Right cardiac atrium (tissue), 5 donors: Measurements from ENCODE around the gene SRRM2. TPM values are rescaled to one million over a fixed set of nuclear protein-coding genes. Genes with fewer than 3 reads are reported as not detected.
A peak's percentile ranks its signal among the peaks of the same experiment; 100 is the strongest.

Experiments used
- ATAC-seq, 2 donors: fragments of 200-7000 bp; cut with Tn5 transposase; one replicate each; pipeline versions ENCODE4 v1.8.0 to v1.9.1; 2020; ENCODE audit warnings: moderate library complexity in 2 of 2, mild to moderate bottlenecking in 1 of 2
- DNase-seq, 3 donors: peaks; one replicate each; pipeline ENCODE4 v3.0.0-alpha.2; 2020
- H3K27ac ChIP-seq: one replicate; pipeline ENCODE4 v1.5.1; 2013; ENCODE audit warnings: mild to moderate bottlenecking, low read length, control low read depth, moderate library complexity
- H3K27me3 ChIP-seq: one replicate; pipeline ENCODE4 v1.6.1; 2013; ENCODE audit not compliant: control insufficient read depth, insufficient read depth
- H3K4me1 ChIP-seq: one replicate; pipeline ENCODE4 v1.6.1; 2013; ENCODE audit warnings: low read length; ENCODE audit not compliant: control insufficient read depth, insufficient read depth
- H3K4me3 ChIP-seq: one replicate; pipeline ENCODE4 v1.5.1; 2013; ENCODE audit warnings: low read length, control low read depth
- H3K9me3 ChIP-seq: one replicate; pipeline ENCODE4 v1.6.1; 2013; ENCODE audit warnings: low read length; ENCODE audit not compliant: control insufficient read depth
- WGBS: extraction: QIAGEN DNeasy Blood & Tissue Kit; methylation state at CpG from one replicate; pipeline ENCODE4 v1.1.7; 2013; 5-methylcytosine and 5-hydroxymethylcytosine counted together
- intact Hi-C, 4 donors: fragments of 100-400 bp; cut with DNase I; formaldehyde crosslinking; loops; one replicate each; pipeline versions ENCODE4 v1.11.0 to v1.14.0; 2022 to 2023
- long read RNA-seq, 4 donors: library from polyadenylated mRNA; unstranded; transcript quantifications; one replicate each; pipeline ENCODE4 v2.0.0, GENCODE V29; 2020 to 2021
- polyA plus RNA-seq: library from polyadenylated mRNA; stranded (reverse); fragments of 200-250 nt; gene quantifications from one replicate; pipeline ENCODE4 v1.2.3, GENCODE V29; 2013
- total RNA-seq, 4 donors: library from RNA; stranded (reverse); fragmentation: NEBNext Ultra II Directional; extraction: Animal tissue kit (Norgen Biotek cat#: 25700); gene quantifications; one replicate each; pipeline ENCODE4 v1.2.1, GENCODE V29; 2021
- donor health status: healthy with polysubstance abuse.
- donor health status: DM: no; HTN: yes; CAD: no.
- donor health status: DM: no; HTN: no; CAD: no.
- donor health status: DM: no; HTN: yes; CAD: no; lungs with severe emphysema.
- donor health status: DM: yes; HTN: yes; CAD: no.

The SRRM2 gene
- total RNA-seq: 100 to 1,000 TPM; 299 to 352 (median 320) TPM
- polyA plus RNA-seq: 402 TPM
- long read RNA-seq, donor 1, transcript SRRM2-226 (4 exons, 461 nt): major isoform, 6 of 166 reads
- long read RNA-seq, donor 1, transcript SRRM2-218 (3 exons, 1,759 nt): minor isoform, 5 of 166 reads
- long read RNA-seq, donor 1, partial matches to known transcripts: 122 of 166 reads
- long read RNA-seq, donor 1, other reads (novel, unspliced or antisense): 26 of 166 reads
- long read RNA-seq, donor 2, partial matches to known transcripts: 19 of 32 reads
- long read RNA-seq, donor 2, other reads (novel, unspliced or antisense): 11 of 32 reads
- long read RNA-seq, donor 3, transcript SRRM2-218 (3 exons, 1,759 nt): major isoform, 10 of 48 reads
- long read RNA-seq, donor 3, partial matches to known transcripts: 17 of 48 reads
- long read RNA-seq, donor 3, other reads (novel, unspliced or antisense): 20 of 48 reads
- long read RNA-seq, donor 4, partial matches to known transcripts: 6 of 19 reads
- long read RNA-seq, donor 4, other reads (novel, unspliced or antisense): 10 of 19 reads

GRCh38 chr16:2752035-2752849 is at the start of gene SRRM2:
TSS of gene SRRM2 (plus strand) at chr16:2752638. CDS start at chr16:2756365, 3,727 bp downstream.
- Histone ChIP-seq H3K27me3 (no peaks in the 10 kb centered on the region), H3K9me3 (no peaks in the 10 kb centered on the region), H3K4me3 (peak within 1 kb of the TSS; percentile 90), H3K27ac (peak within 1 kb of the TSS; percentile 98), H3K4me1 (peaks cover 17% of the 10 kb centered on the region)
- peak; percentile 96 to 98 (median 98) for DNase-seq
- intact Hi-C loops: no loop called here
- under 1% methylated on average over 99 of the region's 99 CpGs for WGBS
- ATAC-seq: peak; percentile 94 to 96

DNA sequence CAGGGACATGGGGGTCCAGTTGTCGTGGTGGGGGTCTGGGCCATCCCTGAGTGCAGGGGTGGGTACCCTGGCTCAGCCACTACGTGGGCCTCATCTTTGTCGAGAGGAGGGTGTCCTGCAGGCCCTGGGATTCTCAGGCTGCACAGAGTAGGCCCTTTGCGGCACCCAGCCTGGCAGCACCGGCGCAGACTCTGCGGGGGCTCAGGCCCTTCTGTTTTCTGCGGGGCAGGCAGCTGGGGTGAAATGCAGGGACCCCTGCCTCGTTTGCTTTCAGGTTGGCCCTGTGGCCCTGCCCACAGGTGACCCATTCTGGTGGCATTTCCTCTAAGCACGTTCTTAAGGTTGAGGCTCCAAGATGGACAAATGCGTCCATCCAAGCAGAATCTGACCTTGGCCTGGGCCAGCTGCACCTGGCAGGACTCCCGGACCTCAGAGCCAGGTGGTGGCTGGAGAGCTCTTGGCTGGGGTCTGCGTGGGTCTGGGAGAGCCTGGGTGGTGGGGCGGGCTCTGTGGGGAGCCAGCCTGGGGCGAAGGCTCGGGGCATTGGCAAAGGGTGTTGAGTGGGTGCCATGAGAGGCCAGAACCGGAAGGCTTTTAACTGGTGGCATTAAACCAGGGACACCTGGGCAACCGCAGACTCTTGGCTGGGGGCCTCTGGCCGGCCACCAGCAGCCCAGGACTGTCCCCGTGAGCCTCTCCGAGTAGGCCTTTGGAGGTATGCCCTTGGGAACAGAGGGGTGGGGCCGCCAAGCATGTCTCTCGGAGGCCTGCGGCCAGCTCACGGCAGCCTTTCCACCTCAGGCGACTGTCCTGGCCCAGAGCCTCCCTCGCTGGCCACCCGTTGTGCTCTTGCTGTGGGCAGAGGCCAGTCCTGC is 49.3 kb upstream of the SRRM2 start:
- Histone ChIP-seq H3K9me3 (no peaks in the 10 kb centered on the region), H3K4me1 (no peaks in the 10 kb centered on the region), H3K27ac (no peak overlapping the region), H3K4me3 (no peak overlapping the region), H3K27me3 (no peaks in the 10 kb centered on the region)
- 80% methylated on average over 28 of the region's 28 CpGs for WGBS
- intact Hi-C loops: no loop called here
- ATAC-seq: peak; percentile 42 to 53
- peak in 2 of 3 donors; percentile 65 to 76 for DNase-seq

DNA sequence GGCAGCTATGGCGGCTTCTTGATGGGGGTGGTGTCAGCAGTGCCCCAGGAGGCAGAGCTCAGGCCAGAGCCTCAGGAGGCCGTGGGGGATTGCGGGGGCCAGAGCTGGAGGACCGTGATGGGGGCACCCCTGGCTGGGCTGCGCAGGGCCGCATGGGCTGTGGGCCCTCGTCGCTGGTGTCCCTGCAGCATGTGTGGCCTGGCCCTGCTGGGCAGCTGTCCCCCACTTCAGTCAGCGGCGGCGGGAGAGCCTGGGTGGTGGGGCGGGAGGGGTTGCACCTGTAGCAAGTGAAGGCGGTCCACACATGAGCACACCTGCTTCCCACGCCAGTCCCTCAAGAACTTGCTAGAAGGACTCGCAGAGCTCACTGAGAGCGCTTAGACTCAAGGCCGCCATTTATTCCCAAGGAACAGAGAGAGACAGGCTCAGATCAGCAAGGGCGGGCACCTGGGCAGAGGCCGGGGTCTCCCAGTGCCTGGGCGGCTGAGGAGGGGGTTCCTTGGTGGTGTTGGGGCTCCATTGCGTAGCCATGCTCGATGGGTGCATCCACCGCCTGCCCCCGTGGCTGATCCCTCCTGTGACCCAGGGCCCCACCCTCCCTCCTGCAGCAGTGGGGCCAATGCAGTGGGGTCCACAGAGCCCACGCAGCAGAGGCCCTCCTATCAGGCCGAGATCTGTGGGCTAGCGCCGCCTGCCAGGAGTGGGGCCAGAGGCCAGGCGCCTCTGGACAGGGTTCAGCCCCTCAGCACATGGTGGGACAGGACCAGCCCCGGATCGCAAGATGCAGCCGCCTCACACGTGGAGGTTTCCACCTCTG is 48.1 kb upstream of the SRRM2 start:
- 95% methylated on average over 33 of the region's 33 CpGs for WGBS
- no peaks in the 10 kb centered on the region for H3K9me3 ChIP-seq
- DNase-seq: peak in 2 of 3 donors; percentile 34 to 36
- no peak overlapping the region for H3K4me3 ChIP-seq
- H3K27me3 ChIP-seq: no peaks in the 10 kb centered on the region
- no peak for ATAC-seq
- H3K27ac ChIP-seq: no peak overlapping the region
- H3K4me1 ChIP-seq: no peaks in the 10 kb centered on the region
- intact Hi-C loops: no loop called here

GRCh38 chr16:2704983-2705275 is 47.5 kb upstream of the SRRM2 start:
- intact Hi-C loops: no loop called here
- H3K9me3 ChIP-seq: no peaks in the 10 kb centered on the region
- H3K4me3 ChIP-seq: no peak overlapping the region
- no peaks in the 10 kb centered on the region for H3K27me3 ChIP-seq
- DNase-seq: peak in 2 of 3 donors; percentile 33 to 37
- ATAC-seq: no peak
- WGBS: 91% methylated on average over 14 of the region's 14 CpGs
- H3K27ac ChIP-seq: no peak overlapping the region
- no peaks in the 10 kb centered on the region for H3K4me1 ChIP-seq

DNA sequence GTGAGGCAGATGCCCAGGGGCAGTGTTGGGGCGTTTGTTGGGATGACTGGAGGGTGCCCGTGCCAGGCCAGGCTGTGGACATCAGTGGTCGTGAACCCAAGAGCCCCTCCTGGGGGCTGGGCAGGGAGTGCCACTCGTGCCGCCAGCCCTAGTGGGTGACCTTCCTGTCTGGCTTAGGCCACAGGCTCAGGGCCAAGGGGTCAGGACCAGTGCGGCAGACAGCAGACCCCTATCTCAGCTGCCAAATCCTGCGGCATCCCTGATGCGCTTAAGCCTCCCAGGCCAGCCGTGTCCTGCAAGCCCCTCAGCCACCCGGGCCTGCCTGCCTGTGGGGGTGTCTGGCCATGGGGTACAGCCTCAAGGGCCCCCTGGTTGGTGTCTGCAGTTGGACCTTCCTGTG is 47.1 kb upstream of the SRRM2 start:
- H3K4me3 ChIP-seq: no peak overlapping the region
- intact Hi-C loops: no loop called here
- no peak for ATAC-seq

GRCh38 chr16:2706085-2706484 is 46.4 kb upstream of the SRRM2 start:
- WGBS: 93% methylated on average over 17 of the region's 17 CpGs
- Histone ChIP-seq H3K4me1 (no peaks in the 10 kb centered on the region), H3K4me3 (no peak overlapping the region), H3K27me3 (no peaks in the 10 kb centered on the region), H3K9me3 (no peaks in the 10 kb centered on the region), H3K27ac (no peak overlapping the region)
- no peak for ATAC-seq
- DNase-seq: peak in 2 of 3 donors; percentile 33 to 44
- intact Hi-C loops: no loop called here

More for the DNA sequence above, 47.1 kb upstream of the SRRM2 start:
- no peak overlapping the region for H3K27ac ChIP-seq
- H3K27me3 ChIP-seq: no peaks in the 10 kb centered on the region
- no peaks in the 10 kb centered on the region for H3K4me1 ChIP-seq
- 88% methylated on average over 10 of the region's 10 CpGs for WGBS
- H3K9me3 ChIP-seq: no peaks in the 10 kb centered on the region
- DNase-seq: peak in 2 of 3 donors; percentile 38 to 44

DNA sequence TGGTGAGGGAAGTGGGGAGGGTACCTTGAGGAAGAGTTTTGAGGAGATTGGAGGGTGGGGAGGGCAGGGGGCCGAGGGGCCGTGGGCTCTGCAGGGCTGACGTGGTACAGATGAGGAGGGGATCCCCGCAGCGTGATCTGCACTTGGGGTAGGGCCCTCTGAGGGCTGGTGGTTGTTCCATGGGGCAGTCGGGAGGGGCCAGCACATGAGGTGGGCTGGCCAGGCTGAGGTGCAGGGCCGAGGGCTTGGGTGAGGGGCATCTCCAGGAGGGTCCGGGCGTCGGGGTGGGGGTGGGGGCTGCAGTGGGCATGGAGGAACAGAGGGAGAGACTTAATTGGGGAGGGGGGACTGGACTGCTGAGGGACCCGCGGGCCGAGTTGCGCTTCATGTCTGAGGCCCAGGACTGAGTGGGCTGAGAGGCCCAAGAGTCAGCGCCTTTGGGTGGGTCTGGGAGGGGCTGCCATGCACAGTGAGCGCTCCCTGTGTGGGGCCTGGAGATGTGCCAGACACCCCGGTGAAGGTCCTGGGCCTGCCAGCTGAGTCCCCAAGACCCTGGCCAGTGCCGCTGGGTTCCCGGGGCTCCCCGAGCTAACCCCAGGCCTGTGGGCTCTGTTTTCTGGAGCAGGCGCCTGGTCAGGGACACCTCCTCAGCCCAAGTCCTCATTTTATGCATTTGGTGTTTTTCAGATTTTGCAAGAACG is 45.7 kb upstream of the SRRM2 start:
- WGBS: 93% methylated on average over 22 of the region's 22 CpGs
- intact Hi-C loops: no loop called here
- Histone ChIP-seq H3K4me1 (no peaks in the 10 kb centered on the region), H3K9me3 (no peaks in the 10 kb centered on the region), H3K4me3 (no peak overlapping the region), H3K27me3 (no peaks in the 10 kb centered on the region), H3K27ac (no peak overlapping the region)
- peak in 2 of 3 donors; percentile 42 to 49 for DNase-seq
- ATAC-seq: no peak

DNA sequence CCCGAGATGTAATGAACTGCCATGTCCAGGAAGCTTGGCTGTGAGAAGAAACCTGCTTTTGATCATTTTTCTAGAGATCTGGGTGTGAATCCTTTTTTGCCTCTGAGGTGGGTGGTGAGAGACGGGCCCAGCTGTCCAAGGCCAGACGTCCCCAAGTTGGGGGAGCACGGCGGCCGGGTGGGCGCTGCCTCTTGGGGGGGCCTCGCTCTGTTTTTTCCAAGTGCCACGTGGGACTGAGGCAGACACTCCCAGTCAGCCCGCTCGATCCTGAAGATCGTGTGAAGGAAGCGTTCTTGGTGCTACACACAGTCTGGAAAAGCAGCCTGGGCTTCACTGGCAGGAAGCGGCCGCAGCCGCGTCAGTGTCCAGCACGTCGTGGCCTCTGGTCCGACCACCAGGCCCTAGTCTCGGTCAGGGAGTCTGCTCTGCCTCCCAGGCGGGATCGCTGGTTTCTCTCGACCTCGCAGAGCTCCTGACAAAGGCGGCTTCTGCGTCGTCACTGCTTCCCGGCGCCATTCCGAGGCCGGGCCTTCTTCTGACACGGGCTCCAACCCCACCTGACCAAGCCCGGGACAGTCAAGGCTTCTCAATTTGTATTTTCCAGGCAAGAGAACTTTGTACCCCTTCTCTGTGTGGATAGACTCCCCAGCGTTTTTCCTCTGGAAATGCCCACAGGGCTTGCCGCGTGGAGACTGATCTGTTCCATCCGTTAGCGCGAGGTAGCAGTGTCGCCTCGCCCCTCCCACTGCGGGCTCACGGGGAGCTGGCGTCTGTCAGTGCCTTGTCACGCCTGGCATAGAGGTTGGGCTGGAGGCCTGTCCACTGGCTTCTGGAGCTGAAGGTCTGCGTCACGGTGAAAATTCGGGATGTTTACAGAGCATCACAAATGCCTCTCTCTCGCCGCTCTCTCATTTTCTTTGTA is 44.8 kb upstream of the SRRM2 start:
- no peak overlapping the region for H3K4me3 ChIP-seq
- no peak overlapping the region for H3K27ac ChIP-seq
- no peak for ATAC-seq
- no peaks in the 10 kb centered on the region for H3K27me3 ChIP-seq
- intact Hi-C loops: no loop called here
- no peaks in the 10 kb centered on the region for H3K4me1 ChIP-seq
- no peaks in the 10 kb centered on the region for H3K9me3 ChIP-seq
- peak in 2 of 3 donors; percentile 6 to 44 for DNase-seq
- WGBS: 93% methylated on average over 51 of the region's 51 CpGs

GRCh38 chr16:2708290-2708639 is 44.2 kb upstream of the SRRM2 start:
- no peaks in the 10 kb centered on the region for H3K27me3 ChIP-seq
- H3K9me3 ChIP-seq: no peaks in the 10 kb centered on the region
- intact Hi-C loops: no loop called here
- 93% methylated on average over 14 of the region's 14 CpGs for WGBS
- peak in 2 of 3 donors; percentile 7 to 41 for DNase-seq
- H3K27ac ChIP-seq: no peak overlapping the region
- no peaks in the 10 kb centered on the region for H3K4me1 ChIP-seq
- no peak for ATAC-seq
- H3K4me3 ChIP-seq: no peak overlapping the region
